Upper lobe of left lung (tissue), 6 donors: Measurements from ENCODE around the gene AMOTL1. TPM values are rescaled to one million over a fixed set of nuclear protein-coding genes. Genes with fewer than 3 reads are reported as not detected.

Source experiments
- ATAC-seq, 2 donors: fragments of 200-7000 bp; cut with Tn5 transposase; one replicate each; pipeline ENCODE4 v1.9.1; 2022; ENCODE audit warnings: mild to moderate bottlenecking in 2 of 2, moderate library complexity in 2 of 2; ENCODE audit not compliant: low FRiP score in 2 of 2
- DNase-seq, 2 donors: peaks; one replicate each; pipeline ENCODE4 v3.0.0-alpha.2; 2019 to 2020
- H3K27ac ChIP-seq, 4 donors: fragments of 200-600 bp; sonication (generic); one replicate each; pipeline ENCODE4 v1.5.1; 2016 to 2019
- H3K27me3 ChIP-seq, 4 donors: fragments of 200-600 bp; sonication (generic); one replicate each; pipeline ENCODE4 v1.5.1; 2017 to 2019
- H3K36me3 ChIP-seq, 4 donors: fragments of 200-600 bp; sonication (generic); one replicate each; pipeline ENCODE4 v1.5.1; 2016 to 2019
- H3K4me1 ChIP-seq, 4 donors: fragments of 200-600 bp; sonication (generic); one replicate each; pipeline ENCODE4 v1.5.1; 2018 to 2019
- H3K4me3 ChIP-seq, 4 donors: fragments of 200-600 bp; sonication (generic); one replicate each; pipeline ENCODE4 v1.5.1; 2017 to 2019; ENCODE audit warnings: mild to moderate bottlenecking in 2 of 4, moderate library complexity in 1 of 4
- H3K9me3 ChIP-seq, 4 donors: fragments of 200-600 bp; sonication (generic); one replicate each; pipeline ENCODE4 v1.5.1; 2018 to 2019
- EP300 ChIP-seq, 4 donors: sonication (generic); formaldehyde crosslinking; IDR thresholded peaks; one replicate each; pipeline ENCODE4 v1.5.1; 2017; ENCODE audit warnings: antibody characterized with exemption in 4 of 4, control low read depth in 2 of 4
- POLR2A ChIP-seq, 4 donors: fragments of 450-650 bp; IDR thresholded peaks; one replicate each; pipeline ENCODE4 v1.5.1; 2016 to 2017; ENCODE audit warnings: antibody characterized with exemption in 4 of 4, mild to moderate bottlenecking in 2 of 4
- POLR2AphosphoS5 ChIP-seq, 2 donors: sonication (generic); formaldehyde crosslinking; IDR thresholded peaks; one replicate each; pipeline ENCODE4 v1.5.1; 2017; ENCODE audit warnings: antibody characterized with exemption in 2 of 2
- WGBS, 2 donors: methylation state at CpG; one replicate each; pipeline ENCODE4 v1.1.5; 2017 to 2018; 5-methylcytosine and 5-hydroxymethylcytosine counted together
- total RNA-seq, 6 donors: library from RNA; depleted of rRNA in 4 of 6; stranded (reverse); fragments of >200 nt in 4 of 6; gene quantifications; one replicate each; pipeline versions ENCODE4 v1.1.0 to v1.2.1, GENCODE V29; 2016 to 2021
- TF ChIP-seq, protein P1 (sequence below), 6 experiments: fragments of 450-650 bp in 4 of 6; fragments of 200-600 bp in 2 of 6; sonication (generic) in 2 of 6; IDR thresholded peaks; one replicate each; pipeline ENCODE4 v1.5.1; 2016 to 2019; ENCODE audit warnings: antibody characterized with exemption in 6 of 6
- donor health status: DM: no; HTN: no; CAD: no; lungs with moderate emphysema.
- donor health status: DM: no; HTN: yes; CAD: no; lungs with severe emphysema.

AMOTL1 gene
- total RNA-seq, 6 donors from 2014 or later = 30.4 to 54.7 (median 46.1) TPM

DNA sequence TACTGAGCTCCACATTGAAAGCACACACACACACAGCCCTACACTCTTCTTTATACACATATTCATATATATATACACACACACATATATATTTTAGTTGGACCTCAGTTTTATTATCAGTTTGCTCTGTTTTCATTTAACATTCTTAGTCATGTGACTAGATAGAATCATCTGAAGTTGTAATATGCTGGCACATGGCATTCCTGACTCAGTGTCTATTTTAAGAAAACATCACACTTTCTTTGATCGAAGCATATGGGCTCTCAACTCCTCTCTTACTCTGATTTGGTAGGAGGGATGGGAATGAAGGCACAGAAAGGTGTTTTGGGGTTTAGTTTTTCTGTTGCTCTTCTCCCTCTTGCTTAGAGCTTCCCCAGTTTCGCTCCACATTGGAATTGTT, 24.8 kb downstream of the AMOTL1 start:
- no peak overlapping the region for H3K4me3 ChIP-seq
- no peak for DNase-seq
- no peaks in the 10 kb centered on the region for H3K9me3 ChIP-seq
- TF ChIP-seq POLR2AphosphoS5 (IDR thresholded peaks at IDR 0.05) = no peak
- no peak for TF ChIP-seq POLR2A (IDR thresholded peaks at IDR 0.05)
- TF ChIP-seq, protein P1, sequence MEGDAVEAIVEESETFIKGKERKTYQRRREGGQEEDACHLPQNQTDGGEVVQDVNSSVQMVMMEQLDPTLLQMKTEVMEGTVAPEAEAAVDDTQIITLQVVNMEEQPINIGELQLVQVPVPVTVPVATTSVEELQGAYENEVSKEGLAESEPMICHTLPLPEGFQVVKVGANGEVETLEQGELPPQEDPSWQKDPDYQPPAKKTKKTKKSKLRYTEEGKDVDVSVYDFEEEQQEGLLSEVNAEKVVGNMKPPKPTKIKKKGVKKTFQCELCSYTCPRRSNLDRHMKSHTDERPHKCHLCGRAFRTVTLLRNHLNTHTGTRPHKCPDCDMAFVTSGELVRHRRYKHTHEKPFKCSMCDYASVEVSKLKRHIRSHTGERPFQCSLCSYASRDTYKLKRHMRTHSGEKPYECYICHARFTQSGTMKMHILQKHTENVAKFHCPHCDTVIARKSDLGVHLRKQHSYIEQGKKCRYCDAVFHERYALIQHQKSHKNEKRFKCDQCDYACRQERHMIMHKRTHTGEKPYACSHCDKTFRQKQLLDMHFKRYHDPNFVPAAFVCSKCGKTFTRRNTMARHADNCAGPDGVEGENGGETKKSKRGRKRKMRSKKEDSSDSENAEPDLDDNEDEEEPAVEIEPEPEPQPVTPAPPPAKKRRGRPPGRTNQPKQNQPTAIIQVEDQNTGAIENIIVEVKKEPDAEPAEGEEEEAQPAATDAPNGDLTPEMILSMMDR (IDR thresholded peaks at IDR 0.05) = no peak
- TF ChIP-seq EP300 (IDR thresholded peaks at IDR 0.05) = no peak
- H3K27me3 ChIP-seq = no peaks in the 10 kb centered on the region
- peak overlapping the region in 3 of 4 donors; percentile 36 to 62 (median 43) for H3K27ac ChIP-seq
- WGBS, 2 donors = 74 to 80% methylated on average over 2 of the region's 2 CpGs
- no peaks in the 10 kb centered on the region for H3K36me3 ChIP-seq
- peaks cover 31 to 59% (median 47%) of the 10 kb centered on the region in 4 donors for H3K4me1 ChIP-seq
- no peak for ATAC-seq

GRCh38 chr11:94793822-94794221, 25.7 kb downstream of the AMOTL1 start:
- TF ChIP-seq, protein P1 (IDR thresholded peaks at IDR 0.05) = no peak
- no peak for TF ChIP-seq POLR2A (IDR thresholded peaks at IDR 0.05)
- no peak for TF ChIP-seq EP300 (IDR thresholded peaks at IDR 0.05)
- no peak for TF ChIP-seq POLR2AphosphoS5 (IDR thresholded peaks at IDR 0.05)
- Histone ChIP-seq H3K27me3 (no peaks in the 10 kb centered on the region), H3K9me3 (no peaks in the 10 kb centered on the region), H3K36me3 (no peaks in the 10 kb centered on the region), H3K4me1 (peaks cover 26 to 51% (median 39%) of the 10 kb centered on the region in 4 donors), H3K4me3 (no peak overlapping the region), H3K27ac (peak overlapping the region; percentile 36 to 62 (median 50))
- WGBS, 2 donors = 43 to 52% methylated on average over 2 of the region's 2 CpGs
- ATAC-seq = no peak
- DNase-seq = no peak

DNA sequence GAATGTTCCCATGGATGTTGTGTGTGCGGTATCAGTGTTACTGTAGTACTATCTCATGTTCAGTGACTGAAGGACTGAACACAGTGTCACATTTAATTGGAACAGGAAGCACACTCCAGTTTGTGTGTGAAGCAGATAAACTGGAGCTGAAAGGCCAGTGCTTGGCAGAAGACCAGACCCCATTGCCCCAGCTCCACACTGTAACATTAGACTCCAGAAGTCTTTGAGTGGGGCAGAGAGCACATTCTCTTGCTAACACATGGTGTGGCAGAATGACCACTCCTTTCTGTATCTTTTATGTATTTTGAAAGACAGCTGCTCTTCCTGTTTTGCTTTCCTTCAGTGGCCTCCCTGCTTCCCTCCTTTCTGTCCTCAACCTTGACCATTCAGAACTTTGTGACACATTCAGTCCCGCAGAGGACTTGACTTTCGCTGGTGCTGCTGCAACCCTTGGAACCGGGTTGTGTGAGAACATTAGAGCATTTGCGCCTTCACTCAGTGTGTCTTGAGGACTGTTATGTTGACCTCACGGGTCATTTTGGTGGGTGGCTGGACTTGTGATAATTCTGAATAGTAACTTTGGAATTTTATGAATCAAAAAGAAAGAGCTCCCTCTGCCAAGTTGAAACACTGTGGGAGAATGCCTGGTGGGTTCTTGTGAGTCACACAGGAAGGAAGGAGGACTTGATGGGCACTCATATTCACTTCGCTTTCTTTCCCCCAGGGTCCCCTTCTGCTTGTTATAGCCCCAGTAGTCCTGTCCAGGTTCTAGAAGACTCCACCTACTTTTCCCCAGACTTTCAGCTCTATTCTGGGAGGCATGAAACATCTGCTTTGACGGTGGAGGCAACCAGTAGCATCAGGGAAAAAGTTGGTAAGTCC, 26.4 kb downstream of the AMOTL1 start:
- H3K4me3 ChIP-seq = no peak overlapping the region
- H3K27ac ChIP-seq = peak overlapping the region; percentile 43 to 68 (median 60)
- H3K36me3 ChIP-seq = peaks cover 1 to 4% (median 2%) of the 10 kb centered on the region in 4 donors
- 47 to 52% methylated on average over 8 of the region's 8 CpGs for WGBS, 2 donors
- no peaks in the 10 kb centered on the region for H3K27me3 ChIP-seq
- ATAC-seq (peak; percentile 83 to 84), DNase-seq (peak in 1 of 2 donors; percentile 79)
- H3K9me3 ChIP-seq = no peaks in the 10 kb centered on the region
- TF ChIP-seq, protein P1 (IDR thresholded peaks at IDR 0.05) = no peak
- TF ChIP-seq POLR2AphosphoS5 (IDR thresholded peaks at IDR 0.05) = peak; percentile 41 to 56
- no peak for TF ChIP-seq POLR2A (IDR thresholded peaks at IDR 0.05)
- TF ChIP-seq EP300 (IDR thresholded peaks at IDR 0.05) = peak in 2 of 4 donors; percentile 39 to 75
- peaks cover 26 to 44% (median 36%) of the 10 kb centered on the region in 4 donors for H3K4me1 ChIP-seq

DNA sequence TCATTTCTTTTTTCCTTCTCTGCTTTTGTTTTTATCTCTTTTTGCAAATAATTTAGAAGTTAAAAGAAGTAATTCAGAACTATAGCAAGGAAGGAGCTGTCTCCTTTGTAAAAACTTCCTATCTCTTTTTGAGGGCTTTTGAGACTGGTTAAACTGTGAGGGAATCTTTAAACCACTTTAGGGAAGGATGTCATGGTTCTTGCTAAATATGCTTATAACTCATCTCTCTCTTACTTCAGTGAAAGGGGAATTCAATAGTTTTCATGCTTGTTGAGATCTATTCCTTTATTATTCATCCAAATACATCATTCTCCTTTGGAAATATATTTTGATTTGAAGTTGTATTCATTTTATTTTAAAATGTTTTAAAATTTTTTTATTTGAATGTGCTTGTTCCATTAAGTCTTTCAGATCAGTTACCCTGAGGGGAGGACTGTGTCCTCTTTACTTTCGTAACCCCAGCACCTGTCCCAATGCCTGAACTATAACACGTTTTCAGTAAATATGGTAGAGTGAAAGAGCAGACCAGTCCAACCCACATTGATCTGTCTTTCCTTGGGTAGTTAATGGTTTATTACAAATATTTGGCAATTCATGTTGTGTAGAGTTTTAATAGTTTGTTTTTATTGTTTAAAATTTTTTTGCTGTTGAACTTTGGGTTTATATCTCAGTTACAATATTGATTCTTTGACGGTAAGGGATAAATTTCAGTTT, 27.5 kb downstream of the AMOTL1 start:
- 83 to 84% methylated on average over 3 of the region's 3 CpGs for WGBS, 2 donors
- H3K27me3 ChIP-seq = no peaks in the 10 kb centered on the region
- H3K36me3 ChIP-seq = peaks cover 7 to 15% (median 11%) of the 10 kb centered on the region in 4 donors
- no peak for TF ChIP-seq POLR2A (IDR thresholded peaks at IDR 0.05)
- TF ChIP-seq, protein P1 (IDR thresholded peaks at IDR 0.05) = no peak
- no peak for TF ChIP-seq POLR2AphosphoS5 (IDR thresholded peaks at IDR 0.05)
- no peak for TF ChIP-seq EP300 (IDR thresholded peaks at IDR 0.05)
- ATAC-seq (no peak), DNase-seq (no peak)
- H3K4me1 ChIP-seq = peaks cover 24 to 40% (median 32%) of the 10 kb centered on the region in 4 donors
- no peak overlapping the region for H3K4me3 ChIP-seq
- no peaks in the 10 kb centered on the region for H3K9me3 ChIP-seq
- H3K27ac ChIP-seq = peak overlapping the region in 1 of 4 donors; percentile 68
